ENCODE data around the gene SDK2.

The SDK2 gene

DNA sequence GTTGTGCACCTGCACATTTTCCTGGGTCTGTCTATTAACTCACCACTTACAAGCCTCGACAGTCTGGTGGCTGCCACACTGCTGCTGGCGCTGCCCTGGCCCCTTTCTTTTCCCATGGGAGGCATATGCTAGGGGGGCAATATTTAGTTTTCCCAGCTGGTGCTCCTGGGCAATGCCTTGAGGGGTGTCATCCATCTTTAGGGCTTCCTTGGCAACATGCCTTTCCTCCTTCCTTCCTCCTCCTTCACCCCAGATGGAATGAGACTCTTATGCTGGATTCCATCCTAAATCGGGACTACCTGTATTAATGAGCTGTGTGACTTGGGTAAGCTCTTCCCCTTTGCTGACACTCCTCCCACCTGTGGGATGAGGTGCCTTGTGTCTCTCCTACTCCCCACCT is 267.6 kb downstream of the SDK2 start:
- Histone ChIP-seq H3K9me2 (replicated peaks; ENCODE audit: insufficient read depth, low read length) (no peaks in the 10 kb centered on the region), H3K4me3 (ENCODE audit: low read length) (no peak overlapping the region), H3K27ac (ENCODE audit: low read length) (no peak overlapping the region), H3K27me3 (replicated peaks; ENCODE audit: insufficient read depth, low read length) (peaks cover 32% of the 10 kb centered on the region), H3K4me1 (ENCODE audit: low read length) (no peaks in the 10 kb centered on the region), H2AFZ (ENCODE audit: low read length) (no peak overlapping the region), H3K9ac (ENCODE audit: low read length) (no peak overlapping the region), H3K36me3 (replicated peaks; ENCODE audit: insufficient read depth, low read length) (no peaks in the 10 kb centered on the region), H3K4me2 (ENCODE audit: low read depth, low read length) (no peak overlapping the region), H3K79me2 (ENCODE audit: low read length) (no peaks in the 10 kb centered on the region), H4K20me1 (ENCODE audit: insufficient read depth, low read length) (no peaks in the 10 kb centered on the region), H3F3A (ENCODE audit: insufficient read depth, low read length) (no peaks in the 10 kb centered on the region), H3K9me3 (replicated peaks; ENCODE audit: insufficient read depth, low read length) (no peaks in the 10 kb centered on the region)
- TF ChIP-seq, protein P1, sequence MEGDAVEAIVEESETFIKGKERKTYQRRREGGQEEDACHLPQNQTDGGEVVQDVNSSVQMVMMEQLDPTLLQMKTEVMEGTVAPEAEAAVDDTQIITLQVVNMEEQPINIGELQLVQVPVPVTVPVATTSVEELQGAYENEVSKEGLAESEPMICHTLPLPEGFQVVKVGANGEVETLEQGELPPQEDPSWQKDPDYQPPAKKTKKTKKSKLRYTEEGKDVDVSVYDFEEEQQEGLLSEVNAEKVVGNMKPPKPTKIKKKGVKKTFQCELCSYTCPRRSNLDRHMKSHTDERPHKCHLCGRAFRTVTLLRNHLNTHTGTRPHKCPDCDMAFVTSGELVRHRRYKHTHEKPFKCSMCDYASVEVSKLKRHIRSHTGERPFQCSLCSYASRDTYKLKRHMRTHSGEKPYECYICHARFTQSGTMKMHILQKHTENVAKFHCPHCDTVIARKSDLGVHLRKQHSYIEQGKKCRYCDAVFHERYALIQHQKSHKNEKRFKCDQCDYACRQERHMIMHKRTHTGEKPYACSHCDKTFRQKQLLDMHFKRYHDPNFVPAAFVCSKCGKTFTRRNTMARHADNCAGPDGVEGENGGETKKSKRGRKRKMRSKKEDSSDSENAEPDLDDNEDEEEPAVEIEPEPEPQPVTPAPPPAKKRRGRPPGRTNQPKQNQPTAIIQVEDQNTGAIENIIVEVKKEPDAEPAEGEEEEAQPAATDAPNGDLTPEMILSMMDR (IDR thresholded peaks at IDR 0.05; ENCODE audit: low read length): no peak
- no peak for TF ChIP-seq EZH2phosphoT487 (IDR thresholded peaks at IDR 0.05; ENCODE audit: low read length)
- no peak for TF ChIP-seq EZH2 (optimal IDR thresholded peaks at IDR 0.05; ENCODE audit: low read depth, low read length)
- DNase-seq: no peak

DNA sequence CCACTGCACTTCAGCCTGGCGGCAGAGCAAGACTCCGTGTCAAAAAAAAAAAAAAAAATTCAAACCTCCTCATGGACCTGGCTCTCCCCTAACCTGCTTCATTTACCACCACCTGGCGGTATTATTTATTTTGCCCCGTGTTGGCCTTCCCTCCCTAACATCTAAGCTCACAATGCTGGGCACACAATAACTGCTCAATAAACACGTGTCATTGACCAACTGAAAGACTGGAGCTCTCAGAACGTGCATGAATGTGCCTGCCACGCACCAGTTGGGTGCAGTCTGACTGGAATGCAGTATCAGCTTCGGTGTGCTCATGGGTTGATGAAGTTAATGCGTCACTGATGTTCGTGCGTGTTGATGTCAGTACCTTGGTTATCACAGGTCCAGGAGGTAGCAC is 268.1 kb downstream of the SDK2 start:
- TF ChIP-seq EZH2 (optimal IDR thresholded peaks at IDR 0.05; ENCODE audit: low read depth, low read length): no peak
- TF ChIP-seq, protein P1 (IDR thresholded peaks at IDR 0.05; ENCODE audit: low read length): no peak
- DNase-seq: no peak
- H3K36me3 ChIP-seq (replicated peaks; ENCODE audit: insufficient read depth, low read length): no peaks in the 10 kb centered on the region
- H4K20me1 ChIP-seq (ENCODE audit: insufficient read depth, low read length): no peaks in the 10 kb centered on the region
- peaks cover 27% of the 10 kb centered on the region for H3K27me3 ChIP-seq (replicated peaks; ENCODE audit: insufficient read depth, low read length)
- H3F3A ChIP-seq (ENCODE audit: insufficient read depth, low read length): no peaks in the 10 kb centered on the region
- H3K79me2 ChIP-seq (ENCODE audit: low read length): no peaks in the 10 kb centered on the region
- H3K9ac ChIP-seq (ENCODE audit: low read length): no peak overlapping the region
- no peaks in the 10 kb centered on the region for H3K9me2 ChIP-seq (replicated peaks; ENCODE audit: insufficient read depth, low read length)
- no peak overlapping the region for H3K4me3 ChIP-seq (ENCODE audit: low read length)
- H3K9me3 ChIP-seq (replicated peaks; ENCODE audit: insufficient read depth, low read length): no peaks in the 10 kb centered on the region
- H3K27ac ChIP-seq (ENCODE audit: low read length): no peak overlapping the region
- no peaks in the 10 kb centered on the region for H3K4me1 ChIP-seq (ENCODE audit: low read length)
- no peak overlapping the region for H2AFZ ChIP-seq (ENCODE audit: low read length)
- no peak overlapping the region for H3K4me2 ChIP-seq (ENCODE audit: low read depth, low read length)

DNA sequence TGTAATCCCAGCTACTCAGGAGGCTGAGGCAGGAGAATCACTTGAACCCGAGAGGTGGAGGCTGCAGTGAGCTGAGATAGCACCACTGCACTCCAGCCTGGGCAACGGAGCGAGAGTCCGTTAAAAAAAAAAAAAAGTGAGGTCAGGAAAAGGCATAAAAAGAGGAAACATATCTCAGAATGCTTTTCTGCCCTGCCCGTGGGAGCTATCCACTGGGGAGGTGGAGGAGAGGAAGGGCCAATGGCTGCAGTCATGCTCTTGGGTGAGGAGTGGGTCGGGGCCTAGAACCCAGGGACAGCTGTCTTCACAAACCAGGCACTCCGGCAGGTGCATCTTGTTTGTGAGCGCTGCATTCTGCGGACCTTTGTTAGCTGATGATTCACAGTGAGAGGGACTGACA is 272.4 kb downstream of the SDK2 start:
- H3K79me2 ChIP-seq (ENCODE audit: low read length): no peaks in the 10 kb centered on the region
- no peak overlapping the region for H3K4me3 ChIP-seq (ENCODE audit: low read length)
- no peak overlapping the region for H3K4me2 ChIP-seq (ENCODE audit: low read depth, low read length)
- no peak overlapping the region for H3K27ac ChIP-seq (ENCODE audit: low read length)
- no peaks in the 10 kb centered on the region for H3K4me1 ChIP-seq (ENCODE audit: low read length)
- H2AFZ ChIP-seq (ENCODE audit: low read length): no peak overlapping the region
- no peaks in the 10 kb centered on the region for H3K9me3 ChIP-seq (replicated peaks; ENCODE audit: insufficient read depth, low read length)
- no peak overlapping the region for H3K9ac ChIP-seq (ENCODE audit: low read length)
- H3K27me3 ChIP-seq (replicated peaks; ENCODE audit: insufficient read depth, low read length): peaks cover 12% of the 10 kb centered on the region
- DNase-seq: no peak
- no peaks in the 10 kb centered on the region for H4K20me1 ChIP-seq (ENCODE audit: insufficient read depth, low read length)
- H3F3A ChIP-seq (ENCODE audit: insufficient read depth, low read length): no peaks in the 10 kb centered on the region
- H3K9me2 ChIP-seq (replicated peaks; ENCODE audit: insufficient read depth, low read length): no peaks in the 10 kb centered on the region
- no peaks in the 10 kb centered on the region for H3K36me3 ChIP-seq (replicated peaks; ENCODE audit: insufficient read depth, low read length)
- TF ChIP-seq, protein P1 (IDR thresholded peaks at IDR 0.05; ENCODE audit: low read length): no peak
- TF ChIP-seq EZH2phosphoT487 (IDR thresholded peaks at IDR 0.05; ENCODE audit: low read length) (no peak), EZH2 (optimal IDR thresholded peaks at IDR 0.05; ENCODE audit: low read depth, low read length) (no peak)

All from MM.1S (cell line).